ACHN (cell line): Measurements from ENCODE around the gene CYB5R4.

Experiments
- DNase-seq: peaks from one replicate; pipeline ENCODE4 v3.0.0-alpha.2; 2015
- in situ Hi-C: cut with HindIII; loops from 2 replicates; pipeline ENCODE4 v1.10.0; 2017; ENCODE audit warnings: low sequenced_read_pairs, low pct_ligation_motif_present, low pct_unique_long_range_greater_than_20kb

The CYB5R4 gene

GRCh38 chr6:83960664-83961063, 101.2 kb downstream of the CYB5R4 start:
- in situ Hi-C loops: no loop called here
- no peak for DNase-seq

- in situ Hi-C loops: no loop called here
- DNase-seq: no peak
Observed at GRCh38 chr6:83962582-83962981, 103.1 kb downstream of the CYB5R4 start.

- DNase-seq: no peak
- in situ Hi-C loops: no loop called here
Observed at GRCh38 chr6:83966539-83966938, 107.0 kb downstream of the CYB5R4 start.

GRCh38 chr6:83970582-83970981, 111.1 kb downstream of the CYB5R4 start:
- DNase-seq: no peak
- in situ Hi-C loops: no loop called here

- in situ Hi-C loops: no loop called here
Observed at GRCh38 chr6:83974409-83975050, 115.0 kb downstream of the CYB5R4 start.

GRCh38 chr6:83976037-83976755, 116.7 kb downstream of the CYB5R4 start:
- in situ Hi-C loops: no loop called here
- DNase-seq: no peak

More at GRCh38 chr6:83974409-83975050, 115.0 kb downstream of the CYB5R4 start:
- no peak for DNase-seq

- in situ Hi-C loops: no loop called here
- no peak for DNase-seq
Observed at GRCh38 chr6:83976871-83977270, 117.4 kb downstream of the CYB5R4 start.

GRCh38 chr6:83978324-83978734, 118.8 kb downstream of the CYB5R4 start:
- in situ Hi-C loops: no loop called here
- no peak for DNase-seq

- no peak for DNase-seq
- in situ Hi-C loops: no loop called here
Observed at GRCh38 chr6:83978997-83979396, 119.5 kb downstream of the CYB5R4 start.

- in situ Hi-C loops: no loop called here
Observed at GRCh38 chr6:83984411-83984810, 124.9 kb downstream of the CYB5R4 start.

GRCh38 chr6:83985308-83985713, 125.8 kb downstream of the CYB5R4 start:
- no peak for DNase-seq
- in situ Hi-C loops: no loop called here

More at GRCh38 chr6:83984411-83984810, 124.9 kb downstream of the CYB5R4 start:
- no peak for DNase-seq

GRCh38 chr6:83985715-83986114, 126.2 kb downstream of the CYB5R4 start:
- in situ Hi-C loops: no loop called here
- no peak for DNase-seq

- no peak for DNase-seq
- in situ Hi-C loops: no loop called here
Observed at GRCh38 chr6:83998021-83998584, 138.6 kb downstream of the CYB5R4 start.

- DNase-seq: no peak
- in situ Hi-C loops: no loop called here
Observed at GRCh38 chr6:84001119-84001518, 141.6 kb downstream of the CYB5R4 start.

GRCh38 chr6:84002226-84002625, 142.7 kb downstream of the CYB5R4 start:
- in situ Hi-C loops: no loop called here
- DNase-seq: no peak

GRCh38 chr6:84003131-84003530, 143.6 kb downstream of the CYB5R4 start:
- no peak for DNase-seq
- in situ Hi-C loops: no loop called here

- in situ Hi-C loops: no loop called here
- no peak for DNase-seq
Observed at GRCh38 chr6:84003654-84004053, 144.2 kb downstream of the CYB5R4 start.

- in situ Hi-C loops: no loop called here
- DNase-seq: no peak
Observed at GRCh38 chr6:84007871-84008270, 148.4 kb downstream of the CYB5R4 start.

GRCh38 chr6:84013354-84013753, 153.9 kb downstream of the CYB5R4 start:
- in situ Hi-C loops: no loop called here

GRCh38 chr6:84013931-84014330, 154.4 kb downstream of the CYB5R4 start:
- DNase-seq: no peak
- in situ Hi-C loops: no loop called here

More at GRCh38 chr6:84013354-84013753, 153.9 kb downstream of the CYB5R4 start:
- DNase-seq: no peak
